ENCODE measurements around the gene HRH3.

- TF ChIP-seq EZH2 (IDR thresholded peaks at IDR 0.05; ENCODE audit: borderline replicate concordance, low read depth, low read length, severe bottlenecking) (no peak), CTCF (IDR thresholded peaks at IDR 0.05; ENCODE audit: borderline replicate concordance, extremely low read depth, low read length, poor library complexity, severe bottlenecking) (no peak)
Measured at GRCh38 chr20:62255976-62256375, 35.9 kb upstream of the HRH3 start.
